NB4 (cell line): ENCODE results near the gene MELTF.

Experiments
- DNase-seq: peaks from one replicate; pipeline ENCODE4 v3.0.0; 2010; ENCODE audit warnings: low read depth
- H3K4me3 ChIP-seq: one replicate; pipeline ENCODE4 v1.5.1; 2011; ENCODE audit warnings: mild to moderate bottlenecking, low read depth, low read length, moderate library complexity
- CTCF ChIP-seq: IDR thresholded peaks from one replicate; pipeline ENCODE4 v1.5.1; 2012; ENCODE audit warnings: low read depth, low read length
- MYC ChIP-seq: IDR thresholded peaks from 2 replicates; pipeline ENCODE4 v1.6.1; 2011; ENCODE audit warnings: low read depth, low read length
- POLR2A ChIP-seq: IDR thresholded peaks from 2 replicates; pipeline ENCODE4 v1.6.1; 2011; ENCODE audit warnings: mild to moderate bottlenecking; ENCODE audit not compliant: insufficient read length; ENCODE audit errors: extremely low read depth
- TF ChIP-seq, protein P1 (sequence below): IDR thresholded peaks from 2 replicates; pipeline ENCODE4 v1.6.1; 2011; ENCODE audit warnings: low read depth, low read length

Gene MELTF

GRCh38 chr3:196968233-196969133, 61.1 kb downstream of the MELTF start, which contains the start of gene PIGZ:
Gene PIGZ, minus strand, starts transcription at chr3:196968833. Its CDS starts 16,802 bp downstream, at chr3:196952031.
- TF ChIP-seq MYC (peak; percentile 17; the same call in 1 of the 2 replicates), POLR2A (no peak)
- peak; percentile 77 for DNase-seq
- peak within 1 kb of the TSS; percentile 38 for H3K4me3 ChIP-seq

DNA sequence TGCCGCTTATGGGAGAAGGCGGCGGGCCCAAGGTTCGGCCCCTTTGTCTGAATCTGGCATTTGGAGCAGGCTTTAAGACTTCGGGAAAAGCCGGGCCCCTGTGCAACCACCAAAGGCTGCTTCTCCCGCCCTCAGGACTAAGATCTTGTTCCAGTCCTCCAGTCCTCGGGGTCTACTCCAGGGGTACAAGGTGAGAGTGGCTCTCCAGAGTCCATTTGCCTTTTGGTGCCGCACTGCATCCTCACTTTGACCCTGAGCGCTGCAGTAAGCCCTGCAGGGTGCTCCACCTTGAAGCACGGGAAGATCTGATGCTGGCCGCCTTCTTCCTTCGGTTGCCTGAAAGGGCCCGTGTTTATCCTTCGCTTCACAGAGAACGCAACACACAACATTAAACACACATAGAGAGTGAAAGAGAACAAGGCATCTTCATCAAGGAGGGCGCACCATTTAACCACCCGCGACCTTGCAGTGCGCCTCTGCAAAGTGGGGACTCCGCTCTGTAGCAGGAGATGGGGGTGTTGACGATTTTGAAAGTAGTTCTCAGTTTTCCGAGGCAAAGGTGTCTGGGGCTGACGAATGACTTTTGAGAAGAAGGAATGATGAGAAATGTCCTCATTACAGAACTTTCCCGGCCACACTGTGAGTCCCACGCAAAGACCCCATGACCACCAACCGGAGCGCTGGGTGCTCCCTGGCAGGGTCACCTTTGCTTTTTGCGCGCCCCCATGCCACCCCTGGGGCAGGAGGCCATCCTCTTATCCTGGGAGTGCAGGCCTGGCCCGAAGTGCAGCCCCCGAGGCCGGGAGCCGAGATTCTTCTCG, 62.0 kb downstream of the MELTF start:
- H3K4me3 ChIP-seq: no peak overlapping the region
- no peak for DNase-seq
- TF ChIP-seq CTCF: no peak
- TF ChIP-seq, protein P1, sequence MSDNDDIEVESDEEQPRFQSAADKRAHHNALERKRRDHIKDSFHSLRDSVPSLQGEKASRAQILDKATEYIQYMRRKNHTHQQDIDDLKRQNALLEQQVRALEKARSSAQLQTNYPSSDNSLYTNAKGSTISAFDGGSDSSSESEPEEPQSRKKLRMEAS: no peak
- TF ChIP-seq MYC: no peak
- TF ChIP-seq POLR2A: no peak

GRCh38 chr3:196966526-196967401, 62.9 kb downstream of the MELTF start:
- TF ChIP-seq MYC (no peak), CTCF (no peak), POLR2A (no peak)
- TF ChIP-seq, protein P1: no peak
- H3K4me3 ChIP-seq: no peak overlapping the region

DNA sequence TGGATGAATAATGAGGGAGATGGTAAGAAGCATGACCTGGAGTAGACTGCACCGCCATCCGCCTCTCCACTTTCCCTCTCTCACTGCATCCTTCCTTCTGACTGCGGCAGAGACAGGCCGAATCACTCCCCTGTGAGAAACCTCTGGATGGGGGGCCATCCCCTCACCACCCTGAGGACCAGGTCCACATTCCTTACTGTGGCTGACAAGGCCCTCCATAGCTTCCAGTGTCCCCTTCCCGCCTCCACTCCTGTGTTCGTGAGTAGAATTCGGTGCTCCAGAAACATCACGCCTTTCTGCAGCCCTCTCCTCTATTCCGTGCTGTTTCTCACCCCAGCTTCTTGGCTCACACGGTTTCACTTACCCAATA, 63.8 kb downstream of the MELTF start:
- no peak for DNase-seq
- TF ChIP-seq POLR2A (no peak), CTCF (no peak), MYC (no peak)
- TF ChIP-seq, protein P1: no peak
- no peak overlapping the region for H3K4me3 ChIP-seq

More at GRCh38 chr3:196966526-196967401, 62.9 kb downstream of the MELTF start:
- DNase-seq: no peak

GRCh38 chr3:196965112-196965803, 64.4 kb downstream of the MELTF start:
- TF ChIP-seq, protein P1: no peak
- TF ChIP-seq CTCF: no peak
- no peak for TF ChIP-seq POLR2A
- no peak overlapping the region for H3K4me3 ChIP-seq

More at GRCh38 chr3:196965112-196965803, 64.4 kb downstream of the MELTF start:
- no peak for DNase-seq
